Esophagus squamous epithelium (tissue), 5 donors: ENCODE results near the gene MAGI1. TPM values are rescaled to one million over a fixed set of nuclear protein-coding genes. Genes with fewer than 3 reads are reported as not detected.

Source experiments
- DNase-seq: peaks from one replicate; lab custom pipeline; 2025; lab: John Stamatoyannopoulos, UW
- H3K27ac ChIP-seq, 4 donors: fragments of 200-600 bp; sonication (generic); one replicate each; pipeline ENCODE4 v1.5.1; 2016 to 2019; ENCODE audit warnings: mild to moderate bottlenecking in 1 of 4
- H3K27me3 ChIP-seq, 4 donors: fragments of 200-600 bp; sonication (generic); 1 replicate in 3 of 4; 2 replicates in 1 of 4; pipeline versions ENCODE4 v1.5.1 to v1.6.0; 2017 to 2021; ENCODE audit warnings: antibody characterized with exemption in 1 of 4
- H3K36me3 ChIP-seq, 3 donors: fragments of 200-600 bp; sonication (generic); one replicate each; pipeline ENCODE4 v1.5.1; 2016 to 2019
- H3K4me1 ChIP-seq, 3 donors: fragments of 200-600 bp; sonication (generic); one replicate each; pipeline ENCODE4 v1.5.1; 2017 to 2019
- H3K4me3 ChIP-seq, 4 donors: fragments of 200-600 bp; sonication (generic); 1 replicate in 3 of 4; 2 replicates in 1 of 4; pipeline ENCODE4 v1.5.1; 2016 to 2019; ENCODE audit warnings: mild to moderate bottlenecking in 2 of 4, moderate library complexity in 1 of 4
- H3K9me3 ChIP-seq, 3 donors: fragments of 200-600 bp; sonication (generic); one replicate each; pipeline ENCODE4 v1.5.1; 2016 to 2019
- POLR2A ChIP-seq, 4 donors: fragments of 450-650 bp; IDR thresholded peaks; one replicate each; pipeline ENCODE4 v1.6.1; 2017; ENCODE audit warnings: antibody characterized with exemption in 4 of 4, mild to moderate bottlenecking in 4 of 4, moderate library complexity in 3 of 4
- WGBS, 2 donors: methylation state at CpG; one replicate each; pipeline ENCODE4 v1.1.5; 2018; 5-methylcytosine and 5-hydroxymethylcytosine counted together
- intact Hi-C: fragments of 100-400 bp; cut with DNase I; formaldehyde crosslinking; loops from one replicate; pipeline ENCODE4 v1.15.0; 2022
- total RNA-seq, 4 donors: library from RNA; depleted of rRNA; stranded (reverse); fragments of >200 nt; gene quantifications; one replicate each; pipeline ENCODE4 v1.1.0, GENCODE V29; 2016
- TF ChIP-seq, protein P1 (sequence below), 6 experiments: fragments of 450-650 bp in 4 of 6; fragments of 200-600 bp in 2 of 6; sonication (generic) in 2 of 6; IDR thresholded peaks; one replicate each; pipeline ENCODE4 v1.5.1; 2016 to 2019; ENCODE audit warnings: antibody characterized with exemption in 6 of 6, mild to moderate bottlenecking in 4 of 6, moderate library complexity in 4 of 6
- donor health status: DM: yes; HTN: yes; CAD: no.

The MAGI1 gene
- total RNA-seq, 4 donors from 2014 or later = 12.0 to 28.2 (median 21.1) TPM

DNA sequence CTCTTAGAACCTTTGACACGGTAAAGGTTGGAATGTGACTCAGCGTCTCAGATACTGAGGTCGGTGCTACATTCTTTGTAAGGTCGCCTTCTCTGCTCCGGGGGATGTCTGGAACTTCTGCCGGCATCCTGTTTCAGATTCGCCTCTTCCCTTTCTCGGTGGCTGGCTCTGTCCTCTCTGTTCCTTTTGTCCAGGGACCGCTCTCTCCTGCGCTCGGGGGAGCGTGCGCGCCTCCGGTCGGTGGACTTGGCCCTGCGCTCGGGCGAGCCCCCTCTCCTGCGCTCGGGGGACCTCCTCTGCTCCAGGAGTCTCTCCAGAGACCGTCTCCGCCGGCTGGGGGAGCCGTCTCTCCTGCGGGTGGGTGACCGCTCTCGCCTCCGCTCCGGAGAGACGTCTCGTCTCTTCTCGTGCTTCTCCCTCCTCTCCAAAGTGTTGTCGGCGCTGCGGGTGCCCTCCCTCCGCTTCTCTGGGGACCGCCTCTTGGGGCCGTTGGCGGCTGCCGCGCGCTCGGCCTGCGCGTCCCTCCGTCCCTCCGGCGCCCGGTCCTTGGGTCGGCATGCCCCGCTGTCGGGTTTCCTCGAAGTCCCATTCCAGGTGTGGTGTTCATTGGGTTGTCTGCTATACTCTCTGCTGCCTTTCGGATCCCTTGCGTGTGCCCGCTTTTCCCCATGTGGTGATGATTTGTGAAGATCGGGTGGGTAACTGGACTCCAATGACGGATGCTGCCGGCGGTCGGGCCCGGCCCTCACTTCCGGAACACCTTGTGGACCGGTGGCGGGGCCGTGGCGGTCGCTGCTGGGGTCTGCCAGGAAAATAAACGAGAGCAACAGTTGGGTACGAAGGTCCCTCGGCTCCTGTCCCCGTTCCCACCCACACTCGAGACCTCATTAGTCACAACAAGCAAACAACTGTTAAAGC is 682.1 kb downstream of the MAGI1 start:
- TF ChIP-seq, protein P1, sequence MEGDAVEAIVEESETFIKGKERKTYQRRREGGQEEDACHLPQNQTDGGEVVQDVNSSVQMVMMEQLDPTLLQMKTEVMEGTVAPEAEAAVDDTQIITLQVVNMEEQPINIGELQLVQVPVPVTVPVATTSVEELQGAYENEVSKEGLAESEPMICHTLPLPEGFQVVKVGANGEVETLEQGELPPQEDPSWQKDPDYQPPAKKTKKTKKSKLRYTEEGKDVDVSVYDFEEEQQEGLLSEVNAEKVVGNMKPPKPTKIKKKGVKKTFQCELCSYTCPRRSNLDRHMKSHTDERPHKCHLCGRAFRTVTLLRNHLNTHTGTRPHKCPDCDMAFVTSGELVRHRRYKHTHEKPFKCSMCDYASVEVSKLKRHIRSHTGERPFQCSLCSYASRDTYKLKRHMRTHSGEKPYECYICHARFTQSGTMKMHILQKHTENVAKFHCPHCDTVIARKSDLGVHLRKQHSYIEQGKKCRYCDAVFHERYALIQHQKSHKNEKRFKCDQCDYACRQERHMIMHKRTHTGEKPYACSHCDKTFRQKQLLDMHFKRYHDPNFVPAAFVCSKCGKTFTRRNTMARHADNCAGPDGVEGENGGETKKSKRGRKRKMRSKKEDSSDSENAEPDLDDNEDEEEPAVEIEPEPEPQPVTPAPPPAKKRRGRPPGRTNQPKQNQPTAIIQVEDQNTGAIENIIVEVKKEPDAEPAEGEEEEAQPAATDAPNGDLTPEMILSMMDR (IDR thresholded peaks at IDR 0.05) = no peak
- TF ChIP-seq POLR2A (IDR thresholded peaks at IDR 0.05) = no peak
- H3K27me3 ChIP-seq = no peaks in the 10 kb centered on the region
- no peaks in the 10 kb centered on the region for H3K4me1 ChIP-seq
- WGBS, 2 donors = 65 to 67% methylated on average over 45 to 50 of the region's 74 CpGs
- H3K36me3 ChIP-seq = peaks cover 0 to 54% (median 0%) of the 10 kb centered on the region in 3 donors
- no peak overlapping the region for H3K27ac ChIP-seq
- intact Hi-C loops = no loop called here
- H3K9me3 ChIP-seq = no peaks in the 10 kb centered on the region
- H3K4me3 ChIP-seq = peak overlapping the region in 2 of 4 donors; percentile 9 to 44
- no peak for DNase-seq

DNA sequence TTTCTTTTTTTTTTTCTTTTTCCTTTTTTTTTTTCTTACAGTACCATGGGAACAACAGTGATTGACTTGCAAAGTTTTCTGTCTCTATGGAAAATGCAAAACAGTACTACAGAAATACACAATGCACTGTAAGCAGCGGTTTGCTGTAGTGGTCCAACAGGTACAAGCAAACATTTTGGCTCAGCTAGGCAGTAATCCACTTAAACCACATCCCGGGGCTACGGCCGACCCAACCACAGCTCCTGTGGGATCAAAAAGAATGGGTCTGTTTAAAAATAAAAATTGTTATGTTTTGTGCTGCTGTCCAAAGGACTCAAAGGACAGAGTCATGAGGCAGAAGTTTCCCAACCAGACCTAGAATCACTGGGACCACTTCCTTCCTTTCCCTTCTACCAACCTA is 683.8 kb downstream of the MAGI1 start:
- 60 to 95% methylated on average over 1 to 4 of the region's 4 CpGs for WGBS, 2 donors
- DNase-seq = no peak
- Histone ChIP-seq H3K4me3 (no peak overlapping the region), H3K27me3 (no peaks in the 10 kb centered on the region), H3K27ac (no peak overlapping the region), H3K4me1 (no peaks in the 10 kb centered on the region), H3K36me3 (peaks cover 0 to 37% (median 0%) of the 10 kb centered on the region in 3 donors), H3K9me3 (no peaks in the 10 kb centered on the region)
- intact Hi-C loops = no loop called here
- no peak for TF ChIP-seq POLR2A (IDR thresholded peaks at IDR 0.05)
- TF ChIP-seq, protein P1 (IDR thresholded peaks at IDR 0.05) = no peak

DNA sequence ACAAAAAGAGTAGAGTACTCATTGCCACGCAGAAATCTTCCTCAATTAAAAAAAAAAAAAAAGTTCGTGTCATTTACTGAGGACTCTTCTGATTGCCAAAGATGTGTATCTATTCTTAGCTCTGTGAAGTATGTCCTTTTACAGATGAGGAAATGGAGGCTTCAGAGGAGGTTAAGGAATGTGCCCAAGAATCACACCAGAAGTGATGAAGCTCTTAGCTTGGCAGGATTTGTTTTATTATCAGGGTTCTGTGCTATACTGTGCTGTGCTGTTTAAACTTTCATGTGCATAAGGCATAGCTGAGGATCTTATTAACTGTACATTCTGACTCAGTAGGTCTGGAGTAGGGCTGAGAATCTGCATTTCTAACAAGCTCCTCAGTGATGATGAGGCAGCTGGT is 685.8 kb downstream of the MAGI1 start:
- 58 to 61% methylated on average over 2 of the region's 2 CpGs for WGBS, 2 donors
- H3K27ac ChIP-seq = no peak overlapping the region
- DNase-seq = no peak
- intact Hi-C loops = no loop called here
- H3K27me3 ChIP-seq = no peaks in the 10 kb centered on the region
- no peak overlapping the region for H3K4me3 ChIP-seq
- peaks cover 0 to 19% (median 0%) of the 10 kb centered on the region in 3 donors for H3K36me3 ChIP-seq
- H3K4me1 ChIP-seq = no peaks in the 10 kb centered on the region
- no peak for TF ChIP-seq POLR2A (IDR thresholded peaks at IDR 0.05)
- TF ChIP-seq, protein P1 (IDR thresholded peaks at IDR 0.05) = no peak
- H3K9me3 ChIP-seq = no peaks in the 10 kb centered on the region

DNA sequence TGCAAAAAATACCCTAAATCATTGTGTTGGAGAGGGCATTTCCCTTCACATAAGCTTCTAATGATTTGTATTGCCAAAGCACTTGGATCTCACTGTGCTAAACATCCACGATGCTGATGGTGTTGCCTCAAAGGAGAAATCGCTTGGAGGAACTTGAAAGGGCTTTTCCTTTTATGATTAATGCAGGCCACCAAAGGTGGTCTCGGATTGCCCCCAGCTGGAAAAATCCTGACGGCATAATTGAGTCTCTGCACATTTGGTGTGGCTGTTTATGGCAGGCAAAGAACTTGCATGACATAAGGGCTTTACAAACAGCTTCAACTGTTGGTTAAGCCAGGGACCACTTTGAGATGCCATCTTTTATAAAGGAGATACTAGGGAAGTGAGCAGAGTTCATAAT is 687.0 kb downstream of the MAGI1 start:
- H3K27ac ChIP-seq = no peak overlapping the region
- intact Hi-C loops = no loop called here

More for the DNA sequence above, 687.0 kb downstream of the MAGI1 start:
- H3K4me1 ChIP-seq = no peaks in the 10 kb centered on the region
- no peak for DNase-seq
- TF ChIP-seq, protein P1 (IDR thresholded peaks at IDR 0.05) = no peak
- no peak for TF ChIP-seq POLR2A (IDR thresholded peaks at IDR 0.05)
- H3K27me3 ChIP-seq = no peaks in the 10 kb centered on the region
- H3K4me3 ChIP-seq = no peak overlapping the region
- no peaks in the 10 kb centered on the region for H3K9me3 ChIP-seq
- H3K36me3 ChIP-seq = peaks cover 0 to 13% (median 0%) of the 10 kb centered on the region in 3 donors
- WGBS, 2 donors = 64 to 95% methylated on average over 4 of the region's 4 CpGs
